ENCODE results near the gene HIGD1C.

GRCh38 chr12:51018956-51019355 is 66.6 kb downstream of the HIGD1C start:
- TF ChIP-seq CTCF (conservative IDR thresholded peaks at IDR 0.05) (no peak), EZH2 (IDR thresholded peaks at IDR 0.05; ENCODE audit: low read depth) (no peak)
